Caco-2 (cell line): ENCODE data around the gene EIF4E1B. TPM values are rescaled to one million over a fixed set of nuclear protein-coding genes. Genes with fewer than 3 reads are reported as not detected.

Source experiments
- BruUV-seq: library from RNA; stranded (reverse); fragments of 400-500 nt; replicated peaks from 2 replicates; lab custom pipeline; 2021; lab: Mats Ljungman, UMichigan
- CTCF ChIA-PET: fragments of 300-600 bp; sonication (Branson Sonifier 250); formaldehyde crosslinking; loops from one replicate; lab custom pipeline; 2022; ENCODE audit warnings: antibody characterized with exemption; lab: Charles Lee
- POLR2A ChIA-PET: fragments of 300-600 bp; sonication (Branson Sonifier 250); formaldehyde crosslinking; loops from one replicate; lab custom pipeline; 2022; ENCODE audit warnings: antibody characterized with exemption; lab: Charles Lee
- DNase-seq, 2 experiments: peaks; one replicate each; pipeline versions ENCODE4 v3.0.0 to v3.0.0-alpha.2; 2020 to 2022
- H3K27me3 ChIP-seq: replicated peaks from 2 replicates; pipeline ENCODE4 v1.6.0; 2011; ENCODE audit warnings: low read length; ENCODE audit not compliant: control insufficient read depth, insufficient read depth
- H3K36me3 ChIP-seq: 2 replicates; pipeline ENCODE4 v1.5.1; 2011; ENCODE audit warnings: low read length; ENCODE audit not compliant: control insufficient read depth, insufficient read depth
- H3K4me1 ChIP-seq: fragments of 250-450 bp; sonication (Bioruptor Pico); 2 replicates; pipeline ENCODE4 v1.5.1; 2020; ENCODE audit warnings: mild to moderate bottlenecking
- H3K4me3 ChIP-seq: 2 replicates; pipeline ENCODE4 v1.5.1; 2011; ENCODE audit warnings: low read depth, mild to moderate bottlenecking, control low read depth, low read length
- H3K9me3 ChIP-seq: fragments of 250-450 bp; sonication (Bioruptor Pico); 2 replicates; pipeline ENCODE4 v1.5.1; 2020; ENCODE audit warnings: mild to moderate bottlenecking, moderate library complexity
- H3K27ac Mint-ChIP-seq: one replicate; pipeline ENCODE4 v1.8.0; 2022; ENCODE audit warnings: mixed read lengths; ENCODE audit not compliant: unreplicated experiment
- H3K27me3 Mint-ChIP-seq: one replicate; pipeline ENCODE4 v1.8.0; 2022; ENCODE audit warnings: mixed read lengths; ENCODE audit not compliant: insufficient read depth, unreplicated experiment
- H3K36me3 Mint-ChIP-seq: one replicate; pipeline ENCODE4 v1.8.0; 2022; ENCODE audit warnings: mild to moderate bottlenecking, mixed read lengths; ENCODE audit not compliant: insufficient read depth, unreplicated experiment
- H3K4me1 Mint-ChIP-seq: one replicate; pipeline ENCODE4 v1.8.0; 2022; ENCODE audit warnings: low read depth, mixed read lengths; ENCODE audit not compliant: unreplicated experiment
- H3K4me3 Mint-ChIP-seq: one replicate; pipeline ENCODE4 v1.8.0; 2022; ENCODE audit warnings: mild to moderate bottlenecking, moderate library complexity, mixed read lengths; ENCODE audit not compliant: unreplicated experiment
- H3K9me3 Mint-ChIP-seq: one replicate; pipeline ENCODE4 v1.8.0; 2022; ENCODE audit warnings: mixed read lengths; ENCODE audit not compliant: unreplicated experiment
- CTCF ChIP-seq, 2 experiments: fragments of 200-600 bp in 1 of 2; IDR thresholded peaks; 1 replicate in 1 of 2; 2 replicates in 1 of 2; pipeline versions ENCODE4 v1.5.1 to v1.8.0; 2011 to 2022; ENCODE audit warnings: antibody characterized with exemption in 1 of 2, control low read depth in 1 of 2, inconsistent platforms in 1 of 2, low read depth in 1 of 2, low read length in 1 of 2, mild to moderate bottlenecking in 1 of 2, moderate library complexity in 1 of 2; ENCODE audit not compliant: insufficient read depth in 1 of 2, severe bottlenecking in 1 of 2, unreplicated experiment in 1 of 2
- intact Hi-C: fragments of 100-400 bp; cut with micrococcal nuclease; formaldehyde crosslinking; loops from one replicate; pipeline ENCODE4 v1.10.0; 2022; ENCODE audit not compliant: unreplicated experiment
- total RNA-seq: library from RNA; stranded (reverse); gene quantifications from 2 replicates; pipeline ENCODE4 v1.2.3, GENCODE V29; 2022

The EIF4E1B gene
- total RNA-seq, 1 experiment from 2014 or later = not detected

GRCh38 chr5:176677209-176677939 is 46.9 kb downstream of the EIF4E1B start:
- peaks cover under 1% of the 10 kb centered on the region for H3K27me3 Mint-ChIP-seq
- no peak for TF ChIP-seq CTCF (IDR thresholded peaks at IDR 0.05; ENCODE audit: insufficient read depth in 1 of 2, low read depth in 1 of 2, low read length in 1 of 2, severe bottlenecking in 1 of 2, unreplicated experiment in 1 of 2)
- no peak for DNase-seq
- ChIA-PET CTCF (interaction anchor here (0.8 kb wide), 1 partner anchor 21 kb away, joined by 3 read pairs; no protein-coding TSS in a partner anchor), POLR2A (no interaction called here)
- H3K27me3 ChIP-seq = no peaks in the 10 kb centered on the region
- intact Hi-C loops = no loop called here
- H3K36me3 Mint-ChIP-seq = no peaks in the 10 kb centered on the region
- no peak overlapping the region for H3K4me3 Mint-ChIP-seq
- no peak overlapping the region for H3K27ac Mint-ChIP-seq
- no peak overlapping the region for H3K4me3 ChIP-seq
- H3K9me3 ChIP-seq = no peaks in the 10 kb centered on the region
- no peaks in the 10 kb centered on the region for H3K9me3 Mint-ChIP-seq
- no peaks in the 10 kb centered on the region for H3K4me1 Mint-ChIP-seq
- no peaks in the 10 kb centered on the region for H3K4me1 ChIP-seq
- no peaks in the 10 kb centered on the region for H3K36me3 ChIP-seq
- no TSS peak for BruUV-seq

GRCh38 chr5:176678584-176678983 is 48.1 kb downstream of the EIF4E1B start:
- no peak overlapping the region for H3K27ac Mint-ChIP-seq
- Histone ChIP-seq H3K36me3 (no peaks in the 10 kb centered on the region), H3K4me3 (no peak overlapping the region), H3K4me1 (no peaks in the 10 kb centered on the region), H3K9me3 (no peaks in the 10 kb centered on the region; the same call in 1 of the 2 replicates), H3K27me3 (no peaks in the 10 kb centered on the region)
- H3K4me1 Mint-ChIP-seq = no peaks in the 10 kb centered on the region
- CTCF ChIA-PET = no interaction called here
- no TSS peak for BruUV-seq
- no peaks in the 10 kb centered on the region for H3K36me3 Mint-ChIP-seq
- peaks cover 4% of the 10 kb centered on the region for H3K27me3 Mint-ChIP-seq
- no peak overlapping the region for H3K4me3 Mint-ChIP-seq
- intact Hi-C loops = no loop called here
- POLR2A ChIA-PET = no interaction called here
- no peak for TF ChIP-seq CTCF (IDR thresholded peaks at IDR 0.05; ENCODE audit: insufficient read depth in 1 of 2, low read depth in 1 of 2, low read length in 1 of 2, severe bottlenecking in 1 of 2, unreplicated experiment in 1 of 2)
- no peaks in the 10 kb centered on the region for H3K9me3 Mint-ChIP-seq
- no peak for DNase-seq

- TF ChIP-seq CTCF (IDR thresholded peaks at IDR 0.05; ENCODE audit: insufficient read depth in 1 of 2, low read depth in 1 of 2, low read length in 1 of 2, severe bottlenecking in 1 of 2, unreplicated experiment in 1 of 2) = no peak
- BruUV-seq = no TSS peak
- H3K4me3 ChIP-seq = no peak overlapping the region
- H3K9me3 ChIP-seq = no peaks in the 10 kb centered on the region; the same call in 1 of the 2 replicates
- H3K27ac Mint-ChIP-seq = no peak overlapping the region
- intact Hi-C loops = no loop called here
- CTCF ChIA-PET = interaction anchor here (2.6 kb wide), 1 partner anchor 19 kb away, joined by 7 read pairs; no protein-coding TSS in a partner anchor
- no peaks in the 10 kb centered on the region for H3K36me3 Mint-ChIP-seq
- peaks cover 7% of the 10 kb centered on the region for H3K27me3 Mint-ChIP-seq
- POLR2A ChIA-PET = no interaction called here
- H3K4me3 Mint-ChIP-seq = no peak overlapping the region
- H3K4me1 Mint-ChIP-seq = no peaks in the 10 kb centered on the region
- no peak for DNase-seq
- H3K36me3 ChIP-seq = no peaks in the 10 kb centered on the region
- no peaks in the 10 kb centered on the region for H3K27me3 ChIP-seq
- H3K9me3 Mint-ChIP-seq = no peaks in the 10 kb centered on the region
- no peaks in the 10 kb centered on the region for H3K4me1 ChIP-seq
Measured at GRCh38 chr5:176679365-176680225, 49.1 kb downstream of the EIF4E1B start.
